Fibroblast of the aortic adventitia (primary cell): ENCODE results near the gene RRBP1. TPM values are rescaled to one million over a fixed set of nuclear protein-coding genes. Genes with fewer than 3 reads are reported as not detected.

ENCODE experiments used
- DNase-seq: peaks from one replicate; pipeline ENCODE4 v3.0.0-alpha.2; 2010; ENCODE audit warnings: low read depth
- H3K4me3 ChIP-seq: 2 replicates; pipeline ENCODE4 v1.5.1; 2011; ENCODE audit warnings: low read depth, mild to moderate bottlenecking, control low read depth, low read length, moderate library complexity
- total RNA-seq: library from RNA; depleted of rRNA; stranded (reverse); fragments of >200 nt; gene quantifications from 2 replicates; pipeline ENCODE4 v1.2.3, GENCODE V29; 2012; ENCODE audit warnings: low replicate concordance
- TF ChIP-seq, protein P1 (sequence below): IDR thresholded peaks from 2 replicates; pipeline ENCODE4 v1.5.1; 2011; ENCODE audit warnings: mild to moderate bottlenecking, low read length, control low read depth, inconsistent platforms; ENCODE audit not compliant: insufficient read depth

RRBP1 gene
- total RNA-seq, 1 donor = 95.5 TPM

DNA sequence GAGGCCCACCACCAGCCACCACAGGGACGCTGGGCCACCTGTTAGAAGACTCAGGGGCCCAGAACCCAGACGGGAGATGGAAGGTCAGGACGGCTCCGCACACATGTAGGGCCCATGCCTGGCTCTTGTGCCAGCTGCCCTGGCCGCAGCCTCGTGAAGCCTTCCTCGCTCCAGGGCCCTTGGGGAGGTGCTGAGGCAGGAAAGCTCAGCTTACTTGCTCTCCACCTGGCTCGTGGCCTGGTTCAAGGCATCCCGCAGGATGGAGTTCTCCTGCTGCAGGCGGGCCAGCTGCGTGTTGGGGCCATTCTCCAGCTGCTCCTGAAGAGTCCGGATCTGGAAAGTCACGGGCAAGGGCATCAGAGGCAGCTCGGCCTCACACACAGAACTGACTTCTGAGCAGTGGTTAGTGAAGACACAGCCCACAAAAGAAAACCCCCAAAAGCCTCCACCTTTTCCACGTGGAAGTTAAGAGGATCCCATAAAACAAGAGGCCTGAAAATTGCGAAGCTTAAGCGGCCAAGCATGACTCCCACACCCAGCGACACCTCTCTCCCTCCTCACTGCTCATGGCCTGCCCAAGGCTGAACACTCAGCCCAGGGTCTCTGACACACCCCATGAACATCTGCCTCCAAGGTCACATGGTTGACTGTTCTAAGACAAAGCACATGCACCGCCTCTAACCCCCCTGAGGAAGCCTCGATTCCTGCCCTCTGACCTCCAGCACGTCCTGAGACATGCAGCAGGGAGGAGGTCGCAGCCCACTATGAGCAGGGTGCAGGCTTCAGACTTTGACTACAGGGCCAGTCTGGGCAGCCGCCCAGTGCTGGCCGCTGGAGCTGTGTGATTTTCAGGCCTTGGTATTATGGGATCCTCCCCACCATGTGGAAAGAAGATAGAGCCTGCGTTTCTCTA is 46.5 kb downstream of the RRBP1 start:
- DNase-seq = peak; percentile 64
- H3K4me3 ChIP-seq = no peak overlapping the region

DNA sequence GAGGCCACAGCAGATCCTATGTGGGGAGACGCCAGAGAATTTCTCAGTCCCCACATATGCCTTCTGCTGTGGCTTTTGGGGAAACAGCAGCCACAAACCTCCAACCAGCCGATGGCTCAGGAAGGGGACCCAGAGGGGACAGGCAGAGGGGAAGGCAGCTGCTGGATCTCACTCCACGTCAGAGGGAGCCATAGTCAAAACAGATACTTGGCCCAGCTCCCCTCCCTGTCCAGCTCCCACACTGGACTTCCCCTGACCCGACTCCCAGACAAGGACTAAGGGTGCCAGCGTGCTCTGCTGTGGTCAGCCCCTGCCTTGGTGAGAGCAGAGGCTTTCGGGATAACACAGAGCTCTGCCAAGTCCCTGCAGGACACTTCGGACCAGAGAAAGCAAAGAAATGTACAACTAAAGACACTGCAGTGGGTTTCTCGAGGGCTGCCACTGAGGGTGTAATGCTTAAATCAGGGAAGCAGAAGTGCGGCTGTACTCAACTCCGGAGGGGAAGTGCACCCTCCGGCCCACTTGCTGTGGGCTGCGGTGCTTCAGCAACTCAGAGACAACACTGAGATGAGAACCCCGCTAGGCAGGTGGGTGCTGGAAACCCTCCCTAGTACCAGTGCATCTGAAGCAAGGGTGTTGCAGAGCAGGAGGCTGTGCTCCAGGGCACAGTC is 47.2 kb downstream of the RRBP1 start:
- DNase-seq = no peak
- H3K4me3 ChIP-seq = no peak overlapping the region
- TF ChIP-seq, protein P1, sequence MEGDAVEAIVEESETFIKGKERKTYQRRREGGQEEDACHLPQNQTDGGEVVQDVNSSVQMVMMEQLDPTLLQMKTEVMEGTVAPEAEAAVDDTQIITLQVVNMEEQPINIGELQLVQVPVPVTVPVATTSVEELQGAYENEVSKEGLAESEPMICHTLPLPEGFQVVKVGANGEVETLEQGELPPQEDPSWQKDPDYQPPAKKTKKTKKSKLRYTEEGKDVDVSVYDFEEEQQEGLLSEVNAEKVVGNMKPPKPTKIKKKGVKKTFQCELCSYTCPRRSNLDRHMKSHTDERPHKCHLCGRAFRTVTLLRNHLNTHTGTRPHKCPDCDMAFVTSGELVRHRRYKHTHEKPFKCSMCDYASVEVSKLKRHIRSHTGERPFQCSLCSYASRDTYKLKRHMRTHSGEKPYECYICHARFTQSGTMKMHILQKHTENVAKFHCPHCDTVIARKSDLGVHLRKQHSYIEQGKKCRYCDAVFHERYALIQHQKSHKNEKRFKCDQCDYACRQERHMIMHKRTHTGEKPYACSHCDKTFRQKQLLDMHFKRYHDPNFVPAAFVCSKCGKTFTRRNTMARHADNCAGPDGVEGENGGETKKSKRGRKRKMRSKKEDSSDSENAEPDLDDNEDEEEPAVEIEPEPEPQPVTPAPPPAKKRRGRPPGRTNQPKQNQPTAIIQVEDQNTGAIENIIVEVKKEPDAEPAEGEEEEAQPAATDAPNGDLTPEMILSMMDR = no peak

More for the DNA sequence above, 46.5 kb downstream of the RRBP1 start:
- TF ChIP-seq, protein P1 = no peak

DNA sequence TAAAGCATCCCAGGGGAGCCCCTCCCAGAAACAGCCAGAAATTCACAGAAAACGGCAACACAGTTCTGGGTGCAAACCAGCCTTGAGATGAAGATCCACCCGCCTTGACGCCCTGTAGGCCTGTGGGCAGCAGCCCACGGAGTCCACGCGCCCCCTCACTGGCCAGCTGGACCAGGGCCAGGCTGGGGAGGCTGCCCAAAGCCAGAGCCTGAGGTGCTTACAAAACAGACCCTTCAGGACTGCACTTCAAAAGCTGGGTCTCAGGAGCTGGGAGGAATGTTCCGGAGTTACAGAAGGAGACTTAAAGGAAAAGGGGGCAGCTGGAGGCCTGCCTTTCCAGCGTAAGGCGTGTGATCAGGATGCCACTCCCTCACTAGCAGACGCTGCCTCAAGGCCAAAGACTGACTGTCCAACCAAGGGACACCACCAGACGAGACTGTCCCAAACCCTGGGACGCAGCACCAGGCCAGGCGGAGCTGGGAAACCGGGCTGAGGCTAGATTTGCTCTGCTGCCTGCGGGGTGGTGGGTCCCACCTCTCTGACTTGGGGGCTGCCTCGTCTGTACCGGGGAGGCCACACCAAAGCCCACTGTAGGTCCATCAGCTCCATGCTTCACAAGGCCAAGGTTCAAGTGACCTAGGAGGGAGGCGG is 48.1 kb downstream of the RRBP1 start:
- TF ChIP-seq, protein P1 = no peak
- DNase-seq = no peak
- H3K4me3 ChIP-seq = no peak overlapping the region

- TF ChIP-seq, protein P1 = no peak
- no peak overlapping the region for H3K4me3 ChIP-seq
Measured at GRCh38 chr20:17633221-17633849, 48.7 kb downstream of the RRBP1 start.

GRCh38 chr20:17631576-17632319 is 50.3 kb downstream of the RRBP1 start:
- no peak for DNase-seq
- TF ChIP-seq, protein P1 = no peak
- H3K4me3 ChIP-seq = no peak overlapping the region

More at GRCh38 chr20:17633221-17633849, 48.7 kb downstream of the RRBP1 start:
- no peak for DNase-seq

GRCh38 chr20:17630806-17631195 is 51.2 kb downstream of the RRBP1 start:
- TF ChIP-seq, protein P1 = no peak
- H3K4me3 ChIP-seq = no peak overlapping the region
- DNase-seq = no peak
